Stimulated activated effector memory CD8-positive, alpha-beta T cell treated with anti-CD3 and anti-CD28 coated beads, Interleukin-12 subunit alpha, Interleukin-12 subunit beta, amount 100 ng/mL, for 72 hours (primary cell): ENCODE data around the gene PIP4K2B.

Experiments used
- ATAC-seq: fragments of 150-1000 bp; cut with Tn5 transposase; 2 replicates; pipeline ENCODE4 v1.10.0; 2021
- DNase-seq, 2 donors: peaks; one replicate each; pipeline ENCODE4 v3.0.0; 2021 to 2022; ENCODE audit warnings: low spot score in 2 of 2
- H3K27ac Mint-ChIP-seq: one replicate; pipeline ENCODE4 v1.8.0; 2022; ENCODE audit warnings: mild to moderate bottlenecking, mixed read lengths
- H3K36me3 Mint-ChIP-seq: one replicate; pipeline ENCODE4 v1.8.0; 2022; ENCODE audit warnings: mild to moderate bottlenecking, mixed read lengths
- H3K4me1 Mint-ChIP-seq: one replicate; pipeline ENCODE4 v1.8.0; 2022; ENCODE audit warnings: mixed read lengths
- H3K4me3 Mint-ChIP-seq: one replicate; pipeline ENCODE4 v1.8.0; 2022; ENCODE audit warnings: mild to moderate bottlenecking, mixed read lengths
- H3K9me3 Mint-ChIP-seq: one replicate; pipeline ENCODE4 v1.8.0; 2022; ENCODE audit warnings: mixed read lengths

PIP4K2B gene

DNA sequence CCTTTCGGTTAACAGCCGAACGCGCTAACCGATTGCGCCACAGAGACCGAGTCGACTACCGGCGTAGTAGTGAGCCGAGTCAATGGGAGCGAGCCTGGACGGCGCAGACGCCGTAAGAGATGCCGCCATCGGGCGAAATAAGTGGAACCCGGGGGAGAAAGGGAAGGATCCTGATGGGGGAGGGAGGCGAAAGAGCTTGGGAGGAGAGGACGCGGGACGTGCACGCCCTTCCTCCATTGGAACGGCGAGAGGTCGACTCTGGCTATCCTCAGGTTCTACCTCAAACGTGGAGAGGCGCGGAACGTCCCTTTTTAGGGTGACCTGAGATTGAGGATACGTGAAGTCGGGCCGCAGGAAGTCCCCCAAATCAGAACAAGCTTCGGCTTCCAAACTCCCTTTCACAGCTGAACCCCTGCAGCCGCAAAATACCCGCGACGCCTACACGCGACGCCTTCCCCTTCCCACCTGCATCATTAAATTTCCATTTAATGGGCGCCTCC lies 47.5 kb downstream of the PIP4K2B start:
- H3K4me1 Mint-ChIP-seq: peaks cover 61% of the 10 kb centered on the region
- peak overlapping the region; percentile 85 for H3K4me3 Mint-ChIP-seq
- DNase-seq (peak; percentile 88 to 97), ATAC-seq (peak; percentile 58)
- H3K9me3 Mint-ChIP-seq: no peaks in the 10 kb centered on the region
- peak overlapping the region; percentile 96 for H3K27ac Mint-ChIP-seq
- peaks cover 61% of the 10 kb centered on the region for H3K36me3 Mint-ChIP-seq

- Mint-ChIP-seq H3K36me3 (peaks cover 56% of the 10 kb centered on the region), H3K4me3 (peak overlapping the region; percentile 85), H3K9me3 (no peaks in the 10 kb centered on the region), H3K4me1 (peaks cover 67% of the 10 kb centered on the region), H3K27ac (peak overlapping the region; percentile 96)
- no peak for ATAC-seq
- no peak for DNase-seq
Observed at GRCh38 chr17:38751144-38751807, 48.1 kb downstream of the PIP4K2B start.

DNA sequence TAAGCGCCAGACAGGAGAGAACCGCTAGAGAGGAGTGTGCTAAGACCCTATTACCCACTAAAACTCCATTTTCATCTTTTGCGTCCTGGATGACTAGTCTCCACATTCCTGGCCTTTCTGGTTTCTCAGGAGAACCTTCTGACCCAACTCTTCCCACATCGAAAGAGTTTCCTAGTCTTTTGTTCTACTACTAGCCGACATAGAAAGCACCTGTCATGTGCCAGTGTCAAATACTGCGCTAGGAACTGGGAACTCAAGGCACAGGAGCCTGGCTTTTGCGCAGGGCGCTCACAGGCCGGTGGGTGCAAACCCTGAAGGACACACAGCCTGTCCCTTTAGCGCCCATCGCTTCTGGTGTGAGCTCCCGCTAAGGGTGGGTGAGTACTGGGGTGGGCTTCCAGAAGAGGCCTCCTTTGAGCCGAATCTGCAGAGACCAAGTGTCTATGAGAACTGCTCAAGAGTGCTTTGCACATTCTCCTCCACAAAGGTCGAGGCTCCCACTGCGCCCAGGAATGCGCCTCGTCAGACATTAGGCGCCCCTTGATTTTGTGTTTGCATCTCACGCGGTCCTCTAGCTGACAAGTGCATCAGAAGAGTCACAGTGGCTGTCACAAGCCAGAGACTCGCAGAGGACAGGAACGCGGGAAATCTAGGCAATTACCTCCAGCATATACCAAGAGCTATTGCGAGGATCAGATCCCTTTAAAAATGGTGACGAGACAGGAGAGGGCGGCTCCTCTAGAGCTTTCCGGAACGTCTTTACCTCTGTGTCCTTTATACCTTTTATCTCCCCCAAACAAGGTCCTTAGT lies 48.8 kb downstream of the PIP4K2B start:
- Mint-ChIP-seq H3K9me3 (no peaks in the 10 kb centered on the region), H3K4me3 (peak overlapping the region; percentile 85), H3K27ac (peak overlapping the region; percentile 96), H3K36me3 (peaks cover 48% of the 10 kb centered on the region), H3K4me1 (peaks cover 73% of the 10 kb centered on the region)
- no peak for DNase-seq
- ATAC-seq: no peak

DNA sequence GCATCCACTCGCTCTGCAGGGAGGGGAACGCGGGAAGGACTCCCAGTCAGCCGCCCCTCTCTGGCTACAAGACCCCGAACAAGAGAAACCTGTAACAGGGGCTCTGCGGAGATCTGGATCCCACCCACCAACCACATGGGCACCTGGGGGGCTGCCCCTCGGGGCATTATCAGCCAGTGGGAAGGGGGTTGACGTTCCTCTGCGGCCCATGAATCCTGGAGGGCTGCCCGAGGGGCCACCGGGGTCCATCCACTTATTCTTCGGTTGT lies 49.4 kb downstream of the PIP4K2B start:
- Mint-ChIP-seq H3K36me3 (peaks cover 43% of the 10 kb centered on the region), H3K27ac (no peak overlapping the region), H3K4me3 (peak overlapping the region; percentile 85), H3K4me1 (peaks cover 73% of the 10 kb centered on the region), H3K9me3 (no peaks in the 10 kb centered on the region)
- no peak for DNase-seq
- ATAC-seq: no peak

DNA sequence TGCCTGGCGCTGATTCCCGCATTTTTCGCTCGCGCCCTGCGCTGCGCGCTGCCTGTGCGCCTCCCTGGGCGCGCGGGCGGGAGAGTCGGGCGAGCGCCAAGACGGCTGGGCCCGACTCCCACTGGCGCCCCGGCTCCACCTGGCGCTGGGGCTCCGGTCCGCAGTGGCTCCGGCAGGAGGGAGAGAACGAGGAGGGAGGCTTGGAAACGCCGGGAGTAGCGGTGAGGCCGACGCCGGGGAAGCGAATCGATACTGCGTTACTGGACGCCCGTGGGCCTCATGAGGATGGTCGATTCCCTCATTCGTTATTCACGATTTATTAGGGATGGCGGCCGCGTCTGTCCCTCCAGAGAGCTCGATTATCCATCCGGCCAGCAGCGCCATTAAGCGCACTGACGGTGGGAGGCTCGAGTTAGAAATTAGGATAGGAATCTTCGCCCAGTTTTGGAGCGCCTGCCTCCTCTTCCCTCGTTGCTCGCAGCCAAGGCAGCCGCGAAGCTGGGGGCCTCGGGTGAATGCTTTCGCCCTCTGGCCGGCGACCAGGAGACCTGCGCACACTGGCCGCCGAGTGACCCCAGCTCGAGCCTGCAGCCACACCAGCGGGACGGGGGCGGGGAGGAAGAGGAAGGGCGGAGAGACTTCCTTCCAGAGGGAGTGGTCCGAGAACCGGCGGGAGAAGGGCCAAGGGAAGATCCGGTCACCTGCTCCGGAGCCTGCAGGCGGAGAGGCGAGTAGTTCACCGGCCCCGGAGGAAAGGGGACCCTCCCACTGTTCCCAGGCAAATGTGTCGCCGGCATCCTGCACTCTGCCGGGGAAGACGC lies 49.9 kb downstream of the PIP4K2B start:
- Mint-ChIP-seq H3K36me3 (peaks cover 37% of the 10 kb centered on the region), H3K4me1 (peaks cover 69% of the 10 kb centered on the region), H3K4me3 (peak overlapping the region; percentile 85), H3K27ac (no peak overlapping the region), H3K9me3 (no peaks in the 10 kb centered on the region)
- DNase-seq: peak in 1 of 2 donors; percentile 69
- no peak for ATAC-seq

- H3K36me3 Mint-ChIP-seq: peaks cover 31% of the 10 kb centered on the region
- peak overlapping the region; percentile 85 for H3K4me3 Mint-ChIP-seq
- H3K9me3 Mint-ChIP-seq: no peaks in the 10 kb centered on the region
- H3K27ac Mint-ChIP-seq: no peak overlapping the region
- DNase-seq (no peak), ATAC-seq (no peak)
- H3K4me1 Mint-ChIP-seq: peaks cover 66% of the 10 kb centered on the region
Observed at GRCh38 chr17:38748892-38749222, 50.5 kb downstream of the PIP4K2B start.

DNA sequence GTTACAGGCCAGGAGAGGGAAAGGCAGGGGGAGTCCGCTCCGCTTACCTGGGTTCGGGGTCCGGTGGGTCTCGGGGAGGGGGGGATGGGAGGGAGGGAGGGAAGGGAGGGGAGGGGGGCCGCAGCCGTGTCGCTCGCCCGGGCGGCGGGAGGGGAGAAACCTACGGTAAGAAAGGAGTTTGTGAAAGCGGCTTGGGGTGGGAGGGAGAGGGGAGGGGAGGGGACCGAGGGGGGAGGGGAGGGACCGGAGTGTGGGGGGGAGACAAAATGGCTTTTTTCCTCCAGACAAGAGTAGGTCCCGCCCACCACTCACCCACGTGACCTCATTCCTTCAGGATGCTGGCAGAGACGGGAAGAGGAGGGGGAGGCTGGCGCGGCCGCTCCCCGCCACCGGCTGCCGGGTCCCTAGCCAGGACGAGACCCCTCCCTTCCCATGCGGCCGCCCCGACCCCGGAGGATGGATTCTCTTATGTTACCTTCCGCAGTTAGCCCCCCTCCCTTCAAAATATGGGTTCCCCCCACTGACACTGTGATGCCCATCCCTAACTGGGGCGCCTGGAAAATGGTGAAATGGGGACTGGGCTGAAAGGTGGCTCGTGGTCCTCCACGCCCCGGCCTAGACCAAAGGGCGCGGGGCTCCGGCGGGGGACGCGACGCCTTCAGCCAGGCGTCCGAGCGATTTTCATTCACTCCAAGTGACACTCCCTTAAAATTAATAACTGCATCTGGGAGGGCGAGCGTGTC lies 51.0 kb downstream of the PIP4K2B start, which contains the start of gene PCGF2:
Gene PCGF2 (minus strand): TSS at position 188 of the 743 bp plus-strand sequence. CDS start 7,934 bp downstream, outside the sequence.
- peaks cover 65% of the 10 kb centered on the region for H3K4me1 Mint-ChIP-seq
- H3K27ac Mint-ChIP-seq: no peak within 1 kb of the TSS
- peaks cover 26% of the 10 kb centered on the region for H3K36me3 Mint-ChIP-seq
- no peaks in the 10 kb centered on the region for H3K9me3 Mint-ChIP-seq
- H3K4me3 Mint-ChIP-seq: peak within 1 kb of the TSS; percentile 85
- ATAC-seq (no peak), DNase-seq (no peak)

GRCh38 chr17:38747463-38748148 lies 51.8 kb downstream of the PIP4K2B start:
- no peak overlapping the region for H3K27ac Mint-ChIP-seq
- peaks cover 19% of the 10 kb centered on the region for H3K36me3 Mint-ChIP-seq
- ATAC-seq: no peak
- peaks cover 65% of the 10 kb centered on the region for H3K4me1 Mint-ChIP-seq
- no peaks in the 10 kb centered on the region for H3K9me3 Mint-ChIP-seq
- no peak for DNase-seq
- H3K4me3 Mint-ChIP-seq: peak overlapping the region; percentile 85

GRCh38 chr17:38746849-38747462 lies 52.4 kb downstream of the PIP4K2B start:
- ATAC-seq: no peak
- DNase-seq: no peak
- Mint-ChIP-seq H3K4me3 (peak overlapping the region; percentile 85), H3K4me1 (peaks cover 60% of the 10 kb centered on the region), H3K9me3 (no peaks in the 10 kb centered on the region), H3K27ac (no peak overlapping the region), H3K36me3 (peaks cover 12% of the 10 kb centered on the region)

DNA sequence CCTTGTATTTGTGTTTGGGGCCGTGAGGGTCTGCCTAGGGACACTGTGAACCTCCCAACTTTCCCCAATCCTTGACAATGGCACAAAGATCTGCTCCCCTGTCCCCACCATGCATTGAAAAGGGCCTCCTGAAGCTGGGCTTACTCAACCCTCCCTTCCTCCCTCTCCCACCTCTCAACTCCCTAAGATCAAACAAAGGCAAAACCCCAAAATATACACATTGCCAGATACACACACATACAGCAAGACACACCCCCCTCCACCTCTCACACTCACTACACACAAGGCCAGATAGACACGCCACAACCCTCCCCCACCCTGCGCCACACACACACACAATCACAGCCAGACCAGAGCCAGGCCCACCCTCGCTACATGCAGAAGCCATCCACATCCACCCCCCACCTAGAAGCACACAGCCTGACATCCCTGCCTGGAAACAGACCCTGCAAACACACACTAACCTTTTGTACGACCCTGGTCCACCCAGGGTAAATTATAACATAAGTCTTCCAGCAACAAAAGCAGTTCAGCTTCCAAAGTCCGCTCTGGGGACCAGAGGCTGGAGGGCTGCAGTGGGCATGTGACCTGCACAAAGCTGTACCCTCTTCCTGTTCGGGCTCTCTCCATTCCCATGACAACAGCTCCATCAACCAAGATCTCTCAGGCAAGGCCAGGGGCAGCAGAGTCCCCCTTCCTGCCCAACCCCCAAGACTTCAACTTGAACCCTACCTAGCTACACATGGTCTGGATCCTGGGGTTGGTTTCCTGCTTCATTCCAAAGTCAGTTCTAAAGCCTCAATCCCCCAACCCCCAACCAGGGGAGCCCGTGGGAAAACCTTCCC lies 53.1 kb downstream of the PIP4K2B start:
- peak overlapping the region; percentile 85 for H3K4me3 Mint-ChIP-seq
- peaks cover 5% of the 10 kb centered on the region for H3K36me3 Mint-ChIP-seq
- peaks cover 53% of the 10 kb centered on the region for H3K4me1 Mint-ChIP-seq
- H3K27ac Mint-ChIP-seq: no peak overlapping the region
- no peaks in the 10 kb centered on the region for H3K9me3 Mint-ChIP-seq
- no peak for ATAC-seq
- DNase-seq: no peak

DNA sequence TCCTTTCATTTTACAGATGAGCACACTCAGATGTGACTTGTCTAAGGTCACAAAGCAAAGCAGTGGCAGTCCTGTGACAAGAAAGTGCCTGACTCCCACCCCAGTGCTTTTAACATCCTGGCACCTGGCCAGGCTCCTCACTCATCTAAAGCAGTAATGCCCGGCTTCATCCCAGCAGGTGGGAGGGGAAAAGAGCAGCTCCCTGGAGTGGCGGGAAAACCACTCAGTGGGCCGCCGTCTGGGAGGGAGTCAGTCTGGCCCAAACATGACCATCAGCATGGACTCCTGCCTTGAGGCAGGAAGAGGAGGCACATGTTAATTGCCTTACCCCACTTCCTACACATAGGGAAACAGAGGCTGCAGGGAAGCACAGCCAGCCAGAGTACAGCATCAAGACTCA lies 53.8 kb downstream of the PIP4K2B start:
- H3K4me1 Mint-ChIP-seq: peaks cover 46% of the 10 kb centered on the region
- ATAC-seq (no peak), DNase-seq (no peak)
- no peaks in the 10 kb centered on the region for H3K9me3 Mint-ChIP-seq
- no peaks in the 10 kb centered on the region for H3K36me3 Mint-ChIP-seq
- H3K27ac Mint-ChIP-seq: no peak overlapping the region
- peak overlapping the region; percentile 85 for H3K4me3 Mint-ChIP-seq

- Mint-ChIP-seq H3K27ac (peak overlapping the region; percentile 45), H3K36me3 (no peaks in the 10 kb centered on the region)
- ATAC-seq: no peak
Observed at GRCh38 chr17:38743556-38744171, 55.7 kb downstream of the PIP4K2B start.

More at GRCh38 chr17:38743556-38744171, 55.7 kb downstream of the PIP4K2B start:
- Mint-ChIP-seq H3K4me1 (peaks cover 32% of the 10 kb centered on the region), H3K9me3 (no peaks in the 10 kb centered on the region), H3K4me3 (no peak overlapping the region)
- DNase-seq: no peak
